OCI-LY1 (cell line): ENCODE results near the gene FXYD4.

Experiments used
- H2AFZ ChIP-seq: fragments of 200-600 bp; sonication (generic), shearing (Covaris generic); 2 replicates; pipeline ENCODE4 v1.6.0; 2014; ENCODE audit warnings: antibody characterized with exemption, mild to moderate bottlenecking, low read length
- H3F3A ChIP-seq: fragments of 200-600 bp; sonication (generic), shearing (Covaris generic); 2 replicates; pipeline ENCODE4 v1.6.0; 2014; ENCODE audit warnings: mild to moderate bottlenecking, antibody characterized with exemption, low read length, moderate library complexity; ENCODE audit not compliant: insufficient read depth
- H3K27ac ChIP-seq: fragments of 200-600 bp; sonication (generic); 2 replicates; pipeline ENCODE4 v1.5.1; 2014; ENCODE audit warnings: low read length, mixed run types, mild to moderate bottlenecking, low read depth; ENCODE audit not compliant: poor library complexity, severe bottlenecking
- H3K27me3 ChIP-seq: fragments of 200-600 bp; sonication (generic); 2 replicates; pipeline ENCODE4 v1.6.0; 2014; ENCODE audit warnings: antibody characterized with exemption, mild to moderate bottlenecking, low read length, moderate library complexity; ENCODE audit not compliant: insufficient read depth
- H3K36me3 ChIP-seq: fragments of 200-600 bp; sonication (generic); 2 replicates; pipeline ENCODE4 v1.6.1; 2014; ENCODE audit warnings: mild to moderate bottlenecking, antibody characterized with exemption, low read length, moderate library complexity, mixed read lengths; ENCODE audit not compliant: insufficient read depth
- H3K4me1 ChIP-seq: fragments of 200-600 bp; sonication (generic); 2 replicates; pipeline ENCODE4 v1.5.1; 2014; ENCODE audit warnings: mild to moderate bottlenecking, low read length, moderate library complexity; ENCODE audit not compliant: insufficient read depth, severe bottlenecking
- H3K4me2 ChIP-seq: fragments of 200-600 bp; sonication (generic), shearing (Covaris generic); 2 replicates; pipeline ENCODE4 v1.6.1; 2014; ENCODE audit warnings: low read length
- H3K4me3 ChIP-seq: fragments of 200-600 bp; sonication (generic); 2 replicates; pipeline ENCODE4 v1.5.1; 2014; ENCODE audit warnings: low read length, low read depth, mild to moderate bottlenecking, mixed read lengths; ENCODE audit not compliant: poor library complexity, severe bottlenecking
- H3K79me2 ChIP-seq: fragments of 200-600 bp; shearing (Covaris generic); 2 replicates; pipeline ENCODE4 v1.6.1; 2016; ENCODE audit warnings: mixed run types, low read length, mixed read lengths; ENCODE audit not compliant: insufficient read depth
- H3K9ac ChIP-seq: fragments of 200-600 bp; sonication (generic), shearing (Covaris generic); 2 replicates; pipeline ENCODE4 v1.6.1; 2014; ENCODE audit warnings: mild to moderate bottlenecking, low read length, mixed read lengths
- H3K9me2 ChIP-seq: fragments of 200-600 bp; sonication (generic), shearing (Covaris generic); 2 replicates; pipeline ENCODE4 v1.6.1; 2014; ENCODE audit warnings: low read depth, mild to moderate bottlenecking, low read length, mixed read lengths
- H3K9me3 ChIP-seq: fragments of 200-600 bp; shearing (Covaris generic); 2 replicates; pipeline ENCODE4 v1.6.1; 2014; ENCODE audit warnings: low read length, mixed read lengths
- H4K20me1 ChIP-seq: fragments of 200-600 bp; sonication (generic), shearing (Covaris generic); 2 replicates; pipeline ENCODE4 v1.6.0; 2016; ENCODE audit warnings: mild to moderate bottlenecking, low read length; ENCODE audit not compliant: insufficient read depth
- CTCF ChIP-seq: fragments of 200-600 bp; sonication (generic), shearing (Covaris generic); IDR thresholded peaks from 2 replicates; pipeline ENCODE4 v1.5.1; 2017; ENCODE audit warnings: mild to moderate bottlenecking, antibody characterized with exemption, low read length, moderate library complexity, mixed read lengths
- EZH2 ChIP-seq: fragments of 200-600 bp; sonication (generic), shearing (Covaris generic); IDR thresholded peaks from 2 replicates; pipeline ENCODE4 v1.8.0; 2017; ENCODE audit warnings: borderline replicate concordance, mixed run types, mild to moderate bottlenecking, antibody characterized with exemption, low read length, moderate library complexity, mixed read lengths

Gene FXYD4

GRCh38 chr10:43376046-43376635, 4.7 kb downstream of the FXYD4 start:
- Histone ChIP-seq H3K79me2 (no peaks in the 10 kb centered on the region), H3K9me2 (no peaks in the 10 kb centered on the region), H3K9ac (no peak overlapping the region), H3K9me3 (no peaks in the 10 kb centered on the region), H3K36me3 (no peaks in the 10 kb centered on the region), H3K4me3 (no peak overlapping the region), H3F3A (no peaks in the 10 kb centered on the region), H2AFZ (no peak overlapping the region), H3K4me1 (no peaks in the 10 kb centered on the region), H4K20me1 (no peaks in the 10 kb centered on the region), H3K27me3 (no peaks in the 10 kb centered on the region), H3K27ac (no peak overlapping the region), H3K4me2 (no peak overlapping the region)
- TF ChIP-seq EZH2 (no peak), CTCF (no peak)

- H3K9me3 ChIP-seq = no peaks in the 10 kb centered on the region
- H2AFZ ChIP-seq = no peak overlapping the region
- no peak overlapping the region for H3K4me2 ChIP-seq
- H3K4me3 ChIP-seq = no peak overlapping the region
- no peak overlapping the region for H3K27ac ChIP-seq
- no peaks in the 10 kb centered on the region for H3K4me1 ChIP-seq
- H3F3A ChIP-seq = no peaks in the 10 kb centered on the region
- H3K9me2 ChIP-seq = no peaks in the 10 kb centered on the region
- no peaks in the 10 kb centered on the region for H3K79me2 ChIP-seq
- no peaks in the 10 kb centered on the region for H4K20me1 ChIP-seq
- no peaks in the 10 kb centered on the region for H3K27me3 ChIP-seq
- H3K9ac ChIP-seq = no peak overlapping the region
- TF ChIP-seq CTCF (peak; percentile 13; the same call in 1 of the 2 replicates), EZH2 (no peak)
- H3K36me3 ChIP-seq = no peaks in the 10 kb centered on the region
Observed at GRCh38 chr10:43376828-43377423, 5.5 kb downstream of the FXYD4 start.

- Histone ChIP-seq H3K9me3 (no peaks in the 10 kb centered on the region), H3K4me2 (no peak overlapping the region), H3K27ac (no peak overlapping the region), H3K79me2 (no peaks in the 10 kb centered on the region), H3K4me1 (no peaks in the 10 kb centered on the region), H3K9me2 (no peaks in the 10 kb centered on the region), H3K4me3 (no peak overlapping the region), H3F3A (no peaks in the 10 kb centered on the region), H2AFZ (no peak overlapping the region), H3K36me3 (no peaks in the 10 kb centered on the region), H3K27me3 (no peaks in the 10 kb centered on the region), H4K20me1 (no peaks in the 10 kb centered on the region), H3K9ac (no peak overlapping the region)
- no peak for TF ChIP-seq EZH2
- TF ChIP-seq CTCF = no peak
Observed at GRCh38 chr10:43377424-43377883, 6.0 kb downstream of the FXYD4 start.
